Embryonic facial prominence (tissue), 1 donor: ENCODE data around the gene TPSB2.
"Not testable (repeated sequence)": the region's sequence is repeated elsewhere in the genome, so short reads cannot be mapped to it uniquely, and the experiment has no call there.

ENCODE experiments used
- DNase-seq: peaks from one replicate; pipeline ENCODE4 v3.0.0-alpha.2; 2016; ENCODE audit errors: extremely low spot score

The TPSB2 gene

DNA sequence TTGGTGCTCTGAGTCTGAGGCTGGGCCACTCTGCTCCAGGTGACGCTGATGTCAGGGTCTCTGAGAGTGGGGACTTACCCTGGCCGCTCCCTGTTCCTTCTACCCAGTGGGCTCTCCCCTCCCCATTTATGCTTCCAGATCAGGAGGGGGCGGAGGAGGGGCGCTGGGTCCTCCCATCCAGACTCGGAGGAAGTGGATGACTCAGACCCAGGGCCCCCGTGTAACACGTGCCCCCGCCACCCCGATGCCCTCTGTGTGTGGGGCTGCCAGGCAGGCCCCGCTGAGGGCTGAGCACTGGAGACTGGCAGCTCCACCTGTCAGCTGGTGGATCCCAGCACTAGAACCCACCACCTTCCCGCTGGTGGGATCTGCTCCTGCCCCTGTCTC lies at the start of gene TPSB2:
Gene TPSB2, minus strand, starts transcription at position 101 of the 387 bp plus-strand sequence. CDS start 233 bp downstream, outside the sequence.
- DNase-seq: not testable (repeated sequence)

DNA sequence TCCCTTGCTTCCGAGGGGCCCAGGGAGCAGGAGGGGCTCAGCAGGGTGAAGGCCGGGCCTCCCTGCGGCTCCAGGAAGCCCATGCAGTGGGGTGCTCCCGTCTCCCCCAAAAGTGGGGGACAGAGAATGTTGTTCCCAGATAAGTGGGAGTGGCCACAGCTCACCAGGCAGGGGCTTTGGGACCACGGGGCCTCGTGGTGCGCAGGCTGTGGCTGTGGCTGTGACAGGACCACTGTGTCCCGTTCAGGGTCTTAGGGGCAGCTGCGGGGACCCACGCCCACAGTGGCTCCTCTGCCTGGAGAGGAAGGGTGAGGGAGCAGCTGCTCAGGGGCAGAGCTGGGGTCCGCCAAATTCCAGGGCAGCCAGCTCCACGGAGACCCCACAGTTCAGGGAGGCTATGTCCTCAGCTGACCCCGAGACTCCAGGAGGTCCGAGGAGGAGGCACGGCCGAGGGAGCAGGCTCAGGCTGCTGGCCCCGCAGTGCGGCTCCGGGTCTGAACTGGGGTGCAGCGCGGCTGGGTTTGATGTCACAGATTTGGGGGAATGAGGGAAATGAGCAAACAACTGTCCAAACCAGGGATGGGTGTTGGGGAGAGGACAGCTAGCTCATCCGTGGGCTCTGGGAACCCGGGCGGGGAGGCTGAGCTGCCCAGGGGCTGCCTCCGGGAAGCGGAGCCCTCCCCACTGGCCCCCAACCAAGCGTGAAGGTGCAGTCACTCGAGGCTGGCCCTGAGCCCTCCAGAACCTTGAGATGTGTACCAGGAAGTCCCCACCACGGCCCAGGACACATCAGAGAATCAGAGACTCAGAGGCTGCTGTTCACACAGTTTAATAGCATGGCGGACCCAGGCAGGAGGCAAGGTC lies 49.3 kb upstream of the TPSB2 start:
- no peak for DNase-seq

DNA sequence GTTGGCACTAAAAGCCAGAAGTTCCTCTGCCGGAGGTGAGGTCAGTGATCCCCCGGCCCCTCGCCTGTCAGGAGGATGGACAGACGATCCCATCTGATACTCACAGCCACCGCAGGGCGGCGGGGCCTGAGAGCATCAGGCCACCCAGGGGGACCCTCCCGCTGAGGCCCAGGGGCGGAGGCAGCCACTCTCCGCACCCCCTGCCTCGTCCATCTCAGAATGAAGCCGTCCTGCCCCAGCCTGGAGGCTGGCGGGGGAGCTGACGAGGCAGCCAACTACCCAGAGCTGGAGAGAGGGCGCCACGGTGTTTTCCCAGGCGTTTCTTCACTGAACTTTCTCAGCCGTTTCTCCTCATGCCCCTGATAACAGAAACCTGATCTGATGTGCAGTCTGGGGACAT lies 48.5 kb upstream of the TPSB2 start:
- no peak for DNase-seq

DNA sequence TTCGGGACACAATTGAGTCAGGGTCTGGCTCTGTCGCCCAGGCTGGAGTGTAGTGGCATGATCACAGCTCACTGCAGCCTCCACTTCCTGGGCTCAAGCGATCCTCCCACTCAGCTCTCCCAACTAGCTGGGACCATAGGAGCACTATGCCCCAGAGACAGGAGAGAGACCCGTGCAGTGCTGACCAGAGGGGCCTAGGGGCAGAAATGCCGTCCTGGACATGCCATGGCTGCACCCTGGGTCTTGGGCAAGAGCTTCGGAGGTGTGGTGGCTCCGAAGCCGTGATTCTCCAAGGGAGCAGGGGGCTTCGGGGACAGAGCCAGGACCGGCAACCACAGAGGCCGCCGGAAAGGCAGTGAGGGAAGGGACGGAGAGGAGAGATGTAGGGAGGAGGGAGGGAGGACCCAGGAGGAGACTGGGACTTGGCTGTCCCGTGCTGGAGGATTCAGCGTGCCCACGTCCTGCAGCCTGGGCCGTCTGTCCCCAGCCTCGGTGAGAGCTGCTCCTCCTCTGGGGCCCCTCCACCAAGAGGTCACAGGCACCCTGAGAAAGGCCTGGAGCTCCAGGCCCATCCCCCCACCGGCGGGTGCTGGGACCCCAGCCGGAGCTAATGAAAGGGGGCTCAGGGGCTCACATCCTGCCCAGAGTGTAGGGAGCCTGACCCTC lies 47.8 kb upstream of the TPSB2 start:
- DNase-seq: no peak

DNA sequence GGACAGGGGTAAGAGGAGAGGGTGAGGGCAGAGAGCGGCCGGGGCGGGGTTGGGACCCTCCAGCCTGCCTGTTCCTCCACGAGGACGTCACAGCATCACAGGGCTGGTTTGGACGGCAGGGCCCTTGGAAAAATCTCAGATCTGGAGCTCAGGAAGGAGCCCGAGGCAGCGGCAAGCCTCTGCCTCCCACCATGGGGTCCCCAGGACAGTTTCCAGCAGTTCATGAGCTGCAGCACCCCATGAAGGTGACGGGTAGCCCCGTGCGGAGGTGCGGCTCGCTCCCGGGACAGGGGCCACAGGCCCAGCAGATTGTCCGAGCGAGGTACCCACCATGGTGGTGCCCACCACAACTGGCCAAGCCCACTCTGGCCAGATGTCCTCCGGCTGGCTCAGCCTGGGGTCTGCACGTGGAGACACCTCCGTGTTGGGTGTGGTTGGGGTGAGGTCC lies 47.2 kb upstream of the TPSB2 start:
- no peak for DNase-seq

DNA sequence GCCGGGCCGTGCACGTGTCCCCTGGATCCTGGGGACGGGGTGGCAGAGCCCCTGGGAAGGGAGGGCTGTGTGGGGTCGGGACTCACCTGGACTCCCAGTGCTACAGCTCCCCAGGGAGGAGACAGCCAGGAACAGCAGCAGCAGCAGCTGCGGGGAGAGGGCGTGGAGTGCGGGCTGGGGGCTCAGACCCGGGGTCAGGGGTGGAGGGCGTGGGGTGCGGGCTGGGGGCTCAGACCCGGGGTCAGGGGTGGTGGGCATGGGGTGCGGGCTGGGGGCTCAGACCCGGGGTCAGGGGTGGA lies 46.5 kb upstream of the TPSB2 start:
- no peak for DNase-seq

DNA sequence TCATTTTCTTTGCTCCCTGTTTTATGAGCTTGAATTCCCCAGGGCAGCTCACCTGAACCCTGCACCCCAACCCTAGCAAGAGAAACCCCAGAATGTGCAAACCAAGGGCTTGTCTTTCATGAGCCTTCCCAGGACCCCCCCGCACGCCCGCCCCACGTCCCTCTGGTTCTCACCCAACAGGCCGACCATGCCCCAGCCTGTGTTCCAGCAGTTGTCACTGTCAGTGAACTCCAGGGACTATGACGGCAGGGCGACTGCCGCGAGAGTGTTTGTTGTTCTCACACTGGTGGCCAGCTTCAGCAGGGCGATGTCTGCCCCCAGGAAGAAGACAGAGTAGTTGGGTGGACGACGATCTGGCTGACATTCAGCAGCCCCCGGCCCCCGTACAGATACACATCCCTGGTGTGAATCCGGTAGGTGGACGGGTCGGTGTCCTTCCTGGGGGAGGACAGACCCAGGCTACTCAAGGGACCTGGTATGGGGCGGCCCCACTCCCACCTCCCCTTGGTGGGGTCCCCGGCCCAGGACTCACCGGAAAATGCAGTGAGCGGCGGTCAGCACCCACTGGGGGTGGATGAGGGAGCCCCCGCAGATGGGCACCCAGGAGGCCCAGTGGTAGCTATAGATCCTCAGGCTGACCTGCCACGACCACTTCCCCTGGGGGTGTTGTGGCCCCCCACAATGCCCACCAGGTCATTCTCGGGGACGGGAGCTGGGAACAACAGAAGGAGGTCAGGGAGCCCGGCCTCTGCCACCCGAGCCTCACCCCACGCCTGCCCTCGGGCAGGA lies 46.0 kb upstream of the TPSB2 start:
- no peak for DNase-seq

DNA sequence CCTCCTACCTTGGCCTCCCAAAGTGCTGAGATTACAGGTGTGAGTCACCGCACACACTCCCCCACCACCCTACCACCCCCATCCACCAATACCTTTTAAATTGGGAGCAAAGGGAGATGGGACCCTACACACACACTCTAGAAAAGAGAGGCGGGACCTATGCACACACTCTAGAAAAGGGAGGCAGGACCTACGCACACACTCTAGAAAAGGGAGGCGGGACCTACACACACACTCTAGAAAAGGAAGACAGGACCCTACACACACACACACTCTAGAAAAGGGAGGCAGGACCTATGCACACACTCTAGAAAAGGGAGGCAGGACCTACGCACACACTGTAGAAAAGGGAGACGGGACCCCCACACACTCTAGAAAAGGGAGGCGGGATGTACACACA lies 44.8 kb upstream of the TPSB2 start:
- DNase-seq: no peak

DNA sequence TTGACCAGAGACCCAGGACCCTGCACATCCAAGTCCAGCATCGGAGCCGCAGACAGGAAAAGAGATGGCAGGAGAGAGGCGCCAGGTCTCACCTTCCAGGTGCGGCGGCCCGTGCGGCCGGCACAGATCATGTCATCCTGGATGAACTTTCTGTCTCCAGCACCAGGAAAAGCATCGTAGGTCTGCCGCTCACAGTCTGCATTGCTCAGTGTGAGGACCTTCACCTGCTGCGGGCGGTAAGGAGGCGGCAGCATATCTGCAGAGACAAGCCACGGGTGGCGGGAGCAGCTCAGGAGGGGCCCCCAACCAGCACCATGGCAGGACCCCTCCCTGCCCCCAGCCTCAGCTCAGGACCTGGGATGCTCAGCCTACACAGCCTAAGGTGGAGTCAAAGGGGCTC lies 43.8 kb upstream of the TPSB2 start:
- no peak for DNase-seq

DNA sequence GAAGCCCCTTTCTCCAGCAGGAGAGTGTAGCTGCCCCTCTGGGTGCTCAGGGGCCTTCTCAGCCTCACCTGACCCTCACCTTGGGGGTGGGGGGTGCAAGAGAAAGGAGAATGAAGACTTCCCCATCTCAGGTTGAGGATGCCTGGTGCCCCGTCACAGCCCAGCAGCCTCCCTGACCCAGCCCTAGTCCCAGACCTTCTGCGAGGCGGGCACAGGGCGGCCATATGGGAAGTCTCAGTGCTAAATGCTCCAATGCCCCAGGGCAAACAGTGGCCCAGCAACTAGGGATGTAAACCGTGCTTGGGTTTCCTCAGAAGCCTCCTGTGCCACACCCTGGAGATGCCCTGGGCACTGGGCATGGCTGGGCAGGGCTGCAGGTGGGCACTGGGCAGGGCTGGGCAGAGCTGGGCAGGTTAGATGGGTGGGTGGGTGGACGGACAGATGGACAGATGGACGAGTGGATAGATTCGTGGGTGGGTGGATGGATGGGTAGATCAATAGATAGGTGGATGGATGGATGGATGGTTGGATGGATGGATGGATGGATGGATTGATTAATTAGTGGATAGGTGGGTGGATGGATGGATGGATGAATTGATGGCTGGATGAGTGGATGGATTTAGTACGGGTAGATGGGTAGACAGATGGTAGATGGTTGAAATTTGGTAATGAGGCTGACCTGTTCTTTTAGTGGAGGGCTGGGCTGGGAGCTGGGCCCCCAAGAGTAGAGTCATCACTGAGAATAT lies 42.6 kb upstream of the TPSB2 start:
- no peak for DNase-seq

DNA sequence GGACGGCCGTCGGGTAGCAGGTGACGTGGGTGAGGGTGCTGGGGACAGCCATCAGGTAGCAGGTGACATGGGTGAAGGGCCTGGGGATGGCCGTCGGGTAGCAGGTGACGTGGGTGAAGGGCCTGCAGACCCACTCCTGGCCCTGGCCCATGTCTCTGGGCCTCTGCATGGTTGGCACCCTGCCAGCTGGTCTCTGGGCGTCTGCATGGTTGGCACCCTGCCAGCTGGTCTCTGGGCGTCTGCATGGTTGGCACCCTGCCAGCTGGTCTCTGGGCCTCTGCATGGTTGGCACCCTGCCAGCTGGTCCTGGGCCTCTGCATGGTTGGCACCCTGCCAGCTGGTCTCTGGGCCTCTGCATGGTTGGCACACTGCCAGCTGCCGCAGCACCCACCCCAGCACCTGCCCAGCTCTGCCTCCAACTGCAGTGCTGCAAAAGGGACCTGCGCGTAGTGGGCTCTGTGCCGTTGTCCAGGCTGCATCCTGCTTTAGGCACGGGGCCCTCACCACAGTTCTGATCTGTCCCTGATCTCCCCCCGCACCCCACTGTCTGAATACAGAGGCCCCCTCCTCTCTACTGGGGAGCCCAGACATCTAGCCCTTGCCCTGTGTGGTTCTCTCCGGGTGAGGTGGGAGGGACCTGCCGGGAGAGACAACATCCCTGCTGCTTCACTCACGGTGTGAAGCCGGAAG lies 41.9 kb upstream of the TPSB2 start:
- DNase-seq: not testable (repeated sequence)

DNA sequence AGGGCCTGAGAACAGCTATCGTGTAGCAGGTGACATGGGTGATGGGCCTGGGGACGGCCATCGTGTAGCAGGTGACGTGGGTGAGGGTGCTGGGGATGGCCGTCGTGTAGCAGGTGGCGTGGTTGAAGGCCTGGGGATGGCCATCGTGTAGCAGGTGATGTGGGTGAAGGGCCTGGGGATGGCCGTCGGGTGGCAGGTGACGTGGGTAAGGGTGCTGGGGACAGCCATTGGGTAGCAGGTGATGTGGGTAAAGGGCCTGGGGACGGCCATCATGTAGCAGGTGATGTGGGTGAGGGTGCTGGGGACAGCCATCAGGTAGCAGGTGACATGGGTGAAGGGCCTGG lies 41.4 kb upstream of the TPSB2 start:
- DNase-seq: no peak

DNA sequence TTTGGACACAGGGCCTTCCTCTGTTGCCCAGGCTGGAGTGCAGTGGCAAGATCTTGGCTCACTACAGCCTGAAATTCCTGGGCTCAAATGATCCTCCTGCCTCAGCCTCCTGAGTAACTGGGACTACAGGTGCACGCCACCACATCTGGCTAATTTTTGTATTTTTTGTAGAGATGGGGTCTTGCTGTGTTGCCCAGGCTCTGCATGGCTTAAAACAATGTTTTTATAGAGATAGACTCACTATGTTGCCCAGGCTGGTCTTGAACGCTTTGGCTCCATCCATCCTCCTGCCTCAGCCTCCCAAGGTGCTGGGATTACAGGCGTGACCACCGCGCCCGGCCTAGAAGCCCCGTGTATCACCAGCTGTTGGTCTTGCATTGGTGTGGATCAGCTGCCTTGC lies 39.4 kb upstream of the TPSB2 start:
- not testable (repeated sequence) for DNase-seq

DNA sequence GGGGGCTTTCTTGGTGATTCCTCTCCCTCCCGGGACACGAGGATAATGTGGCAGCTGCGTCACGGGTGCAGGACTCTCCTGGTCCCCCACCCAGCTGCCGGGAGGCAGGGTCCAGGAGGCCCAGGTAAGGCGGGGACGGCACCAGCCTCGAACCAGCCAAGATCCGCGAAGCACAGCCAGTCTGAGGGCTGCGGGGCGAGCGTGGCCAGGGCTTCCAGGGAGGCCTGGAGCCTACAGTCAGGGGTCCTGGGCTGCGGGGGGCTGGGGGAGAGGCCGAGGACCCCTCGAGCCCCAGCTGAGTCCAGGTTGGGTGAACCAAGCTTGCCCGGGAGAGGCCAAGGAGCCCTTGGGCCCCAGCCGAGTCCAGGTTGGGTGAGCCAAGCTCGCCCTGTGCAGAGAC lies 35.8 kb upstream of the TPSB2 start:
- DNase-seq: no peak

DNA sequence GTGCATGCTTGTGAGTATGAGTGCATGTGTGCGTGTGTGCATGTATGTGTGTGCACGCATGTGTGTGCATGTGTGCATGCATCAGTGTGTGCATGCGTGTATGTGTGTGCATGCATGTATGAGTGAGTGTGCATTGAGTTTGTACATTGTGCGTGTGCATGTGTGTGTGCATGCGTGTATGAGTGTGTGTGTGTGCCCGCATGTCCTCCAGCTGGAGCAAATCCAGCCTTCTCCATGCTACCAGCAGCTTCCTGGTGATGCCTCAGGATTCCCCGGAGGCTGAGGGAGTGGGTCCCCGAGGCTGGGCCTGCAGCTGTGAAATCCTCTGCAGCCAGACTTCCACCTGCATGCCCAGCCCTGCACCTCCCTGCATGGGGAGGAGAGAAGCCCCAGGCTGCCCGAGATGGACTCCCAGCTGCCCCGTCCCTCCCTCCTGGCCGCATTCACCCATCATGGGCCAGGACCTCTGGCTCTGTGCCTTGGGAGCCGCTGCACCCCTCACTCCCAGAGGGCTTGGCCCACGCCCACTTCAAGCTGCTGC lies 35.2 kb upstream of the TPSB2 start:
- no peak for DNase-seq

DNA sequence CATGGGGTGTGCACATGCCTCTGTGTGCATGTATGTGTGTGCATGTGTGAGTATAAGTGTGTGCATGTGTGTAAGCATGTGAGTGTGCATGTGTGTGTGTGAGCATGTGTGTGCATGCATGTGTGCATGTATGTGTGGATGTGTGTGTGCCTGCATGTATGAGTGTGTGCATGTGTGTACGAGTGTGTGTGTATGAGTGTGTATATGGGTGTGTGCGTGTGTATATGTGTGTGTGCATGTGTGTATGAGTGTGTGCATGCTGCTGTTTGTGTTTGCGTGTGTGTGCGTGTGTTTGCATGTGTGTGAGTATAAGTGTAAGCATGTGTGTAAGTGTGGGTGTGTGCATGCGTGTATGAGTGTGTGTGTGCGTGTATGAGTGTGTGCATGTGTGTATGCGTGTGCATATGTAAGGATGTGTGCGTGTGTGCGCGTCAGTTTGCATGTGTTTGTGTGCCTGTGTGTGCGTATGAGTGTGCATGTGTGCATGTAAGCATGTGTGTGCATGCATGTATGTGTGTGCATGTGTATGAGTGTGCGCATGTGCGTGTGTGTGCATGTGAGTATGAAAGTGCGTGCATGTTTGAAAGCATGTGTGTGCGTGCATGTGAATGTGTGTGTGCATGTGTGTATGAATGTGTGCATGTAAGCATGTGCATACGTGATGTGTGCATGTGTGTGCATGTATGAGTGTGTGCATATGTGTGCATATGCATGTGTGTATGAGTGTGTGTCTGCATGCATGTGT lies 34.5 kb upstream of the TPSB2 start:
- DNase-seq: no peak

DNA sequence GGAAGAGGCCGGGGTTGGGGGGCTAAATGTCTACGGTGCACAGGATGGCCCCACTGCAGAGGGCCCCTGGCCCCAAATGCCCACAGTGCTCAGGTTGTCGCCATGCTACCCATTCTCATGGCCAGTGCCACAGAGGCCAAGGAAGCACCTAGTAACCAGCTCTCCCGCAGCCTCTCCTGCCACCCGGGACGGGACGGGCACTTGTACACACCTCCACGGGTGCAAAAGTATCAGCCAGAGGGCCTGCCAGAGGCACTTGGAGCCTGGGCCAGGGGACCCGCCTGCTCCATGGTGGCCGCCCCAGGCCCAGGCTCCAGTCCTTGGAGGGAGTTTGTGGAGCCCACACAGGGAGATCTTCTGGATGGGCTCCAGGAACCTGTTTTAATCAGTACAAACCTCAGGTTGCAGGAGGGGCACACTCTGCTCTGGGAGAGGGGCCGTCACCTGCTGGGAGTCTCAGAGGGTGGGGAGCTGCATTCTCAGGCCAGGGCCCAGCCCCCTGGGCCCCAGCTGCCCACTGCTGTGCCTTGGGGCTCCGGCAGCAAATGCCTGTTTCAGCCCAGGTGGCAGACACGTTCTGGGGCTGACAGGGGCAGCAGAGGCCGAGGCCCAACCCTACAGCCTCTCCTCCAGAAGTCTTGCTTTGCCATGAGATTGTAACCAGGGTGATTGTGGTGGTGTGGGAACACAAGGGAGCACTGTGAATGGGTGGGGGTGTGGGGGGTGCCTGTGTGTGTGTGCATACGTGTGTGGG lies 33.8 kb upstream of the TPSB2 start:
- DNase-seq: no peak

DNA sequence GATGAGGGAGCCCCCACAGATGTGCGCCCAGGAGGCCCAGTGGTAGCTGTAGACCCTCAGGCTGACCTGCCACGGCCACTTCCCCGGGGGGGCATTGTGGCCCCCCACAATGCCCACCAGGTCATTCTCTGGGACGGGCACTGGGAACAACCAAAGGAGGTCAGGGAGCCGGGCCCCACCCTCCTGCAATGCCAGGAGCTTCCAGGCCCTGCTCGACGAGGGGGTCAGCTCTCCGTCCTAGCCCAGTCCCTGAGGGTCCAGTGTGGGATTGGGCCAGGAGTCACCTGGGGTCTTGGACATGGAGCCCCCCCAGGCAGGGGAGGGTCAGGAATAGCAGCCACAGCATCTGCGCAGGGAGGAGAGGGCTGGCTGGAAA lies 32.9 kb upstream of the TPSB2 start:
- no peak for DNase-seq

DNA sequence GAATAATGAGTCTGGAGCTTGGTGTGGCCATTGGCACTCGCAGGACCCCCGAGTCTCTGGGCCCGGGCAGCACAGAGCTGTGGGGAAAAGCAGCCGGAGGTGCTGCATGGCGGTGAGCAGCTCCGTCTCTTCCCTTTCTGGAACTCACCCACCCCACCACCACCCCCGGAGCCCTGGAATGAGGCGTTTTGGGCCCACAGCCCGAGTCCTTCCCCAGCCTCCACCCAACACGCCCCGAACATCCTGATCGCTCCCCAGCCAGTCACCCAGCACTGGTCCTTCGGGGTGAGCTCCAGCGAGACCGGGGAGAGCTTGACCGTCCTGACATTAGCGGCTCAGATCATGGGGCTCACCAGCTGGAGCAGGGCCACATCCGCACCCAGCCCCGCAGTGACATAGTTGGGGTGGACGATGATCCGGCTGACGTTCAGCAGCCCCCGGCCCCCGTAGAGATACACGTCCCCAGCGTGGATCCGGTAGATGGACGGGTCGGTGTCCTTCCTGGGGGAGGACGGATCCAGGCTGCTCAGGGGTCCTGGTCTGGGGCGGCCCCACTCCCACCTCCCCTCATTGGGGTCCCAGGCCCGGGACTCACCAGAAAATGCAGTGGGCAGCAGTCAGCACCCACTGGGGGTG lies 32.3 kb upstream of the TPSB2 start:
- no peak for DNase-seq
